Tibial nerve (tissue), 4 donors: ENCODE results near the gene JAG2. TPM values are rescaled to one million over a fixed set of nuclear protein-coding genes. Genes with fewer than 3 reads are reported as not detected.

Experiments
- DNase-seq, 2 donors: peaks; one replicate each; pipeline ENCODE4 v3.0.0-alpha.2; 2019; ENCODE audit warnings: low spot score in 2 of 2
- H3K27ac ChIP-seq, 4 donors: fragments of 200-600 bp; sonication (generic) in 3 of 4; one replicate each; pipeline ENCODE4 v1.5.1; 2017 to 2019; ENCODE audit warnings: mild to moderate bottlenecking in 1 of 4
- H3K27me3 ChIP-seq, 2 donors: fragments of 200-600 bp; sonication (generic) in 1 of 2; one replicate each; pipeline versions ENCODE4 v1.5.1 to v1.6.0; 2017 to 2019
- H3K36me3 ChIP-seq, 3 donors: fragments of 200-600 bp; sonication (generic); one replicate each; pipeline ENCODE4 v1.5.1; 2018 to 2019
- H3K4me1 ChIP-seq, 4 donors: fragments of 200-600 bp; sonication (generic) in 3 of 4; one replicate each; pipeline ENCODE4 v1.5.1; 2017 to 2019
- H3K4me3 ChIP-seq, 4 donors: fragments of 200-600 bp; sonication (generic) in 3 of 4; one replicate each; pipeline ENCODE4 v1.5.1; 2017 to 2019; ENCODE audit warnings: mild to moderate bottlenecking in 1 of 4, moderate library complexity in 1 of 4
- H3K9me3 ChIP-seq, 4 donors: fragments of 200-600 bp; sonication (generic) in 3 of 4; one replicate each; pipeline ENCODE4 v1.5.1; 2017 to 2019
- CTCF ChIP-seq, 5 experiments: fragments of 200-600 bp in 3 of 5; fragments of 450-650 bp in 2 of 5; sonication (generic) in 3 of 5; IDR thresholded peaks; one replicate each; pipeline ENCODE4 v1.5.1; 2016 to 2019; ENCODE audit warnings: antibody characterized with exemption in 5 of 5, mild to moderate bottlenecking in 3 of 5, moderate library complexity in 2 of 5
- EP300 ChIP-seq, 2 donors: sonication (generic); formaldehyde crosslinking; IDR thresholded peaks; one replicate each; pipeline ENCODE4 v1.6.1; 2017; ENCODE audit warnings: antibody characterized with exemption in 2 of 2, mild to moderate bottlenecking in 1 of 2
- POLR2A ChIP-seq, 2 donors: fragments of 450-650 bp; IDR thresholded peaks; one replicate each; pipeline ENCODE4 v1.6.1; 2017; ENCODE audit warnings: antibody characterized with exemption in 2 of 2, mild to moderate bottlenecking in 2 of 2, moderate library complexity in 2 of 2
- WGBS, 2 donors: methylation state at CpG; one replicate each; pipeline ENCODE4 v1.1.5; 2018; 5-methylcytosine and 5-hydroxymethylcytosine counted together
- total RNA-seq, 4 donors: library from RNA; depleted of rRNA; stranded (reverse); fragments of >200 nt; gene quantifications; one replicate each; pipeline ENCODE4 v1.1.0, GENCODE V29; 2016

JAG2 gene
- total RNA-seq, 4 donors from 2014 or later: 7.4 to 13.8 (median 12.8) TPM

- peaks cover 0 to 24% (median 3%) of the 10 kb centered on the region in 4 donors for H3K9me3 ChIP-seq
- no peak overlapping the region for H3K4me3 ChIP-seq
- 87 to 89% methylated on average over 12 to 24 of the region's 32 CpGs for WGBS, 2 donors
- H3K27me3 ChIP-seq: no peaks in the 10 kb centered on the region
- DNase-seq: no peak
- peaks cover 0 to 48% (median 0%) of the 10 kb centered on the region in 3 donors for H3K36me3 ChIP-seq
- no peak for TF ChIP-seq CTCF (IDR thresholded peaks at IDR 0.05)
- TF ChIP-seq EP300 (IDR thresholded peaks at IDR 0.05): no peak
- no peak for TF ChIP-seq POLR2A (IDR thresholded peaks at IDR 0.05)
- no peak overlapping the region for H3K27ac ChIP-seq
- no peaks in the 10 kb centered on the region for H3K4me1 ChIP-seq
Observed at GRCh38 chr14:105144666-105145380, 23.8 kb downstream of the JAG2 start.

DNA sequence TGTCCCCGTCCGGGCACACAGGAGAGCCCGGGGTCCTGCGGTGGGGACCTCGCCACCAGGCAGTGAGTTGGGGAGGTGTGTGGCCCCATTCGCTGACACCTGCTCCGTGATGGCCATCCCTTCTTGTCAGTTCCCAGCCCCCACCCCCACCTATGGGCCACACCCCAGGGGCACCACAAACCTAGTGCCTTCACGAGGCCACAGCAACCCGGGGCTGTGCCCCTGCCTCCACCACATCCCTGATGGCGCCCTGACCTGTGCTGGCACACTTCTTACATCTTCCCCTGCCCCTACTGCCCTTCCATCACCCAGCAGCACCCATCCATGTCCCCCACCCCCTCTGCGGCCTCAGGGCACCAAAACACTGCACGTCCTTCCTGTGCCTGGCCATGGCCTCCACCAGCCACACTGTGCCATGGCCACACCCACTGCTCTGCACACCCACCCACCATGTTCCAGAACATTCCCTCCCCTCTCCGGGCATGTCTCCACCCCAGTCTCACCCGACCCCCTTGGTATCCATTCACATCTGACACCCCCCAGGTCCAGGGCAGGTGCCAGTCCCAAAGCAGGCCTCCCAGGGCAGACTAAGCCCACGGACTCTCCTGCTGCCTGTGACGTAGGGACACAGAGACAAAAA lies 24.4 kb downstream of the JAG2 start:
- WGBS, 2 donors: 84 to 86% methylated on average over 16 of the region's 16 CpGs
- TF ChIP-seq CTCF (IDR thresholded peaks at IDR 0.05) (no peak), POLR2A (IDR thresholded peaks at IDR 0.05) (no peak), EP300 (IDR thresholded peaks at IDR 0.05) (no peak)
- DNase-seq: no peak
- H3K9me3 ChIP-seq: peaks cover 0 to 30% (median 5%) of the 10 kb centered on the region in 4 donors
- peaks cover 0 to 55% (median 0%) of the 10 kb centered on the region in 3 donors for H3K36me3 ChIP-seq
- no peaks in the 10 kb centered on the region for H3K27me3 ChIP-seq
- H3K4me1 ChIP-seq: no peaks in the 10 kb centered on the region
- H3K27ac ChIP-seq: no peak overlapping the region
- H3K4me3 ChIP-seq: no peak overlapping the region

GRCh38 chr14:105143451-105144025 lies 25.0 kb downstream of the JAG2 start:
- DNase-seq: no peak
- WGBS, 2 donors: 87 to 92% methylated on average over 15 to 20 of the region's 27 CpGs
- Histone ChIP-seq H3K27me3 (no peaks in the 10 kb centered on the region), H3K4me3 (no peak overlapping the region), H3K27ac (no peak overlapping the region), H3K36me3 (peaks cover 0 to 54% (median 0%) of the 10 kb centered on the region in 3 donors), H3K4me1 (no peaks in the 10 kb centered on the region), H3K9me3 (peaks cover 0 to 36% (median 5%) of the 10 kb centered on the region in 4 donors)
- TF ChIP-seq EP300 (IDR thresholded peaks at IDR 0.05): no peak
- TF ChIP-seq POLR2A (IDR thresholded peaks at IDR 0.05): no peak
- TF ChIP-seq CTCF (IDR thresholded peaks at IDR 0.05): no peak

- Histone ChIP-seq H3K4me1 (no peaks in the 10 kb centered on the region), H3K27me3 (no peaks in the 10 kb centered on the region), H3K27ac (no peak overlapping the region), H3K9me3 (peaks cover 0 to 36% (median 5%) of the 10 kb centered on the region in 4 donors), H3K36me3 (peaks cover 0 to 47% (median 0%) of the 10 kb centered on the region in 3 donors), H3K4me3 (no peak overlapping the region)
- 96% methylated on average over 40 to 55 of the region's 60 CpGs for WGBS, 2 donors
- TF ChIP-seq EP300 (IDR thresholded peaks at IDR 0.05) (no peak), CTCF (IDR thresholded peaks at IDR 0.05) (no peak), POLR2A (IDR thresholded peaks at IDR 0.05) (no peak)
- peak in 1 of 2 donors; percentile 10 for DNase-seq
Observed at GRCh38 chr14:105142651-105143450, 25.7 kb downstream of the JAG2 start.
